Activated CD8-positive, alpha-beta T cell treated with anti-CD3 and anti-CD28 coated beads for 36 hours (primary cell): Measurements from ENCODE around the gene ANAPC13. TPM values are rescaled to one million over a fixed set of nuclear protein-coding genes. Genes with fewer than 3 reads are reported as not detected.
A peak's percentile ranks its signal among the peaks of the same experiment; 100 is the strongest.

Source experiments
- ATAC-seq: fragments of 200-7000 bp; cut with Tn5 transposase; one replicate; pipeline ENCODE4 v1.10.0; 2021; ENCODE audit warnings: mild to moderate bottlenecking, moderate library complexity
- CTCF ChIA-PET: fragments of 350-600 bp; sonication (Branson Sonifier 250); formaldehyde crosslinking; loops from one replicate; lab custom pipeline; 2021; ENCODE audit warnings: antibody characterized with exemption; lab: Charles Lee
- POLR2A ChIA-PET: fragments of 350-600 bp; sonication (Branson Sonifier 250); formaldehyde crosslinking; loops from one replicate; lab custom pipeline; 2021; ENCODE audit warnings: antibody characterized with exemption; lab: Charles Lee
- DNase-seq: peaks from one replicate; pipeline ENCODE4 v3.0.0-alpha.2; 2020
- H3K27ac Mint-ChIP-seq: one replicate; pipeline ENCODE4 v1.8.0; 2021; ENCODE audit warnings: mild to moderate bottlenecking, mixed read lengths
- H3K27me3 Mint-ChIP-seq: one replicate; pipeline ENCODE4 v1.8.0; 2021; ENCODE audit warnings: mixed read lengths
- H3K36me3 Mint-ChIP-seq: one replicate; pipeline ENCODE4 v1.8.0; 2021; ENCODE audit warnings: low read depth, mixed read lengths
- H3K4me1 Mint-ChIP-seq: one replicate; pipeline ENCODE4 v1.8.0; 2021; ENCODE audit warnings: low read depth, mixed read lengths
- H3K4me3 Mint-ChIP-seq: one replicate; pipeline ENCODE4 v1.8.0; 2021; ENCODE audit warnings: mild to moderate bottlenecking, moderate library complexity, mixed read lengths
- H3K9me3 Mint-ChIP-seq: one replicate; pipeline ENCODE4 v1.8.0; 2021; ENCODE audit warnings: mixed read lengths
- CTCF ChIP-seq: fragments of 200-600 bp; IDR thresholded peaks from one replicate; pipeline ENCODE4 v1.8.0; 2022; ENCODE audit warnings: antibody characterized with exemption, mild to moderate bottlenecking
- intact Hi-C: fragments of 100-400 bp; cut with micrococcal nuclease; formaldehyde crosslinking; loops from one replicate; pipeline ENCODE4 v1.10.0; 2022
- total RNA-seq, 2 experiments: library from RNA; stranded (reverse); gene quantifications; one replicate each; pipeline ENCODE4 v1.2.3, GENCODE V29; 2021

Gene ANAPC13
- total RNA-seq, 2 experiments from 2014 or later = 27.3 to 28.0 TPM

GRCh38 chr3:134473868-134474546 is 11.8 kb downstream of the ANAPC13 start:
- no peak overlapping the region for H3K27ac Mint-ChIP-seq
- peaks cover 16% of the 10 kb centered on the region for H3K36me3 Mint-ChIP-seq
- H3K27me3 Mint-ChIP-seq = no peaks in the 10 kb centered on the region
- peaks cover 2% of the 10 kb centered on the region for H3K4me1 Mint-ChIP-seq
- intact Hi-C loops = loop anchor here (2.0 to 5.0 kb wide), 3 partner anchors 165 to 277 kb away; no protein-coding TSS in a partner anchor
- ChIA-PET CTCF (interaction anchor here (0.6 to 7.9 kb wide), 36 partner anchors 10 to 1050 kb away, joined by 3 to 111 read pairs (median 4); partner anchors contain the start of genes ANAPC13 and CEP63), POLR2A (no interaction called here)
- DNase-seq (peak; percentile 91), ATAC-seq (peak; percentile 84)
- no peak overlapping the region for H3K4me3 Mint-ChIP-seq
- peak; percentile 89 for TF ChIP-seq CTCF
- H3K9me3 Mint-ChIP-seq = no peaks in the 10 kb centered on the region

- no peak for DNase-seq
- POLR2A ChIA-PET = interaction anchor here (0.5 kb wide), 1 partner anchor 156 kb away, joined by 3 read pairs; no protein-coding TSS in a partner anchor
- CTCF ChIA-PET = interaction anchor here (1.1 to 7.9 kb wide), 14 partner anchors 12 to 274 kb away, joined by 3 to 111 read pairs (median 10); partner anchors contain the start of genes ANAPC13 and CEP63
- Mint-ChIP-seq H3K27me3 (no peaks in the 10 kb centered on the region), H3K9me3 (no peaks in the 10 kb centered on the region), H3K4me1 (peaks cover 2% of the 10 kb centered on the region), H3K36me3 (peaks cover 10% of the 10 kb centered on the region), H3K4me3 (no peak overlapping the region), H3K27ac (no peak overlapping the region)
- ATAC-seq = no peak
- intact Hi-C loops = loop anchor here (5.0 kb wide), 2 partner anchors 261 to 276 kb away; no protein-coding TSS in a partner anchor
- TF ChIP-seq CTCF = no peak
Measured at GRCh38 chr3:134472831-134473230, 13.0 kb downstream of the ANAPC13 start.

GRCh38 chr3:134471521-134472193 is 14.1 kb downstream of the ANAPC13 start:
- Mint-ChIP-seq H3K4me1 (peaks cover 2% of the 10 kb centered on the region), H3K4me3 (no peak overlapping the region), H3K27ac (no peak overlapping the region), H3K27me3 (no peaks in the 10 kb centered on the region), H3K9me3 (no peaks in the 10 kb centered on the region), H3K36me3 (peaks cover 4% of the 10 kb centered on the region)
- no peak for ATAC-seq
- TF ChIP-seq CTCF = no peak
- DNase-seq = no peak
- intact Hi-C loops = loop anchor here (5.0 kb wide), 2 partner anchors 259 to 274 kb away; no protein-coding TSS in a partner anchor
- ChIA-PET POLR2A (interaction anchor here (0.7 kb wide), 1 partner anchor 10 kb away, joined by 5 read pairs; no protein-coding TSS in a partner anchor), CTCF (interaction anchor here (0.9 to 7.9 kb wide), 8 partner anchors 13 to 259 kb away, joined by 3 to 111 read pairs (median 12); partner anchors contain the start of genes ANAPC13 and CEP63)

GRCh38 chr3:134468519-134468918 is 17.3 kb downstream of the ANAPC13 start:
- Mint-ChIP-seq H3K27ac (no peak overlapping the region), H3K36me3 (peaks cover 2% of the 10 kb centered on the region), H3K27me3 (peaks cover 1% of the 10 kb centered on the region), H3K9me3 (no peaks in the 10 kb centered on the region), H3K4me3 (no peak overlapping the region), H3K4me1 (no peaks in the 10 kb centered on the region)
- DNase-seq (no peak), ATAC-seq (no peak)
- TF ChIP-seq CTCF = no peak
- ChIA-PET CTCF (interaction anchor here (1.2 kb wide), 1 partner anchor 11 kb away, joined by 3 read pairs; no protein-coding TSS in a partner anchor), POLR2A (no interaction called here)
- intact Hi-C loops = no loop called here
